B cell (primary cell): ENCODE results near the gene BCL11A. TPM values are rescaled to one million over a fixed set of nuclear protein-coding genes. Genes with fewer than 3 reads are reported as not detected.
A peak's percentile ranks its signal among the peaks of the same experiment; 100 is the strongest.

Experiments used
- ATAC-seq: fragments of 200-7000 bp; cut with Tn5 transposase; one replicate; pipeline ENCODE4 v1.10.0; 2021; ENCODE audit warnings: low read depth, mild to moderate bottlenecking, moderate number of reproducible peaks, moderate library complexity
- CTCF ChIA-PET: fragments of 350-600 bp; sonication (Branson Sonifier 250); formaldehyde crosslinking; loops from one replicate; lab custom pipeline; 2021; ENCODE audit warnings: antibody characterized with exemption, inconsistent platforms; lab: Charles Lee
- POLR2A ChIA-PET: fragments of 350-600 bp; sonication (Branson Sonifier 250); formaldehyde crosslinking; loops from one replicate; lab custom pipeline; 2021; ENCODE audit warnings: antibody characterized with exemption; lab: Charles Lee
- DNase-seq: peaks from one replicate; pipeline ENCODE4 v3.0.0; 2013
- H2AFZ ChIP-seq: 2 replicates; pipeline ENCODE4 v1.6.1; 2012; ENCODE audit warnings: mild to moderate bottlenecking, low read depth, low read length; ENCODE audit not compliant: insufficient read depth, poor library complexity, severe bottlenecking
- H3K27ac ChIP-seq, 2 donors: 1 replicate in 1 of 2; 2 replicates in 1 of 2; pipeline ENCODE4 v1.5.1; 2012 to 2013; ENCODE audit warnings: low read length in 2 of 2, mild to moderate bottlenecking in 2 of 2, moderate library complexity in 1 of 2
- H3K27me3 ChIP-seq, 4 experiments: fragments of 200-600 bp in 1 of 4; sonication (generic) in 1 of 4; replicated peaks in 1 of 4; 1 replicate in 2 of 4; 2 replicates in 2 of 4; pipeline versions ENCODE4 v1.6.1 to v1.7.0; 2013 to 2016; ENCODE audit warnings: low read length in 3 of 4, mild to moderate bottlenecking in 2 of 4, mixed read lengths in 1 of 4, moderate library complexity in 1 of 4; ENCODE audit not compliant: insufficient read depth in 4 of 4, control insufficient read depth in 3 of 4; ENCODE audit errors: control extremely low read depth in 1 of 4
- H3K36me3 ChIP-seq, 2 experiments: replicated peaks in 1 of 2; 1 replicate in 1 of 2; 2 replicates in 1 of 2; pipeline versions ENCODE4 v1.6.1 to v1.7.1; 2013; ENCODE audit warnings: low read length in 1 of 2; ENCODE audit not compliant: insufficient read depth in 2 of 2, control insufficient read depth in 1 of 2; ENCODE audit errors: control extremely low read depth in 1 of 2, extremely low read depth in 1 of 2
- H3K4me1 ChIP-seq, 2 donors: fragments of 200-600 bp in 1 of 2; sonication (generic) in 1 of 2; 1 replicate in 1 of 2; 2 replicates in 1 of 2; pipeline versions ENCODE4 v1.5.1 to v1.6.1; 2013 to 2017; ENCODE audit warnings: low read length in 2 of 2; ENCODE audit not compliant: control insufficient read depth in 2 of 2, insufficient read depth in 2 of 2
- H3K4me2 ChIP-seq: replicated peaks from 2 replicates; pipeline ENCODE3; 2012; ENCODE audit warnings: mild to moderate bottlenecking, low read depth, low read length; ENCODE audit not compliant: poor library complexity, severe bottlenecking
- H3K4me3 ChIP-seq, 5 experiments: fragments of 200-600 bp in 1 of 5; sonication (generic) in 1 of 5; 1 replicate in 3 of 5; 2 replicates in 2 of 5; pipeline versions ENCODE4 v1.5.1 to v1.7.0; 2011 to 2016; ENCODE audit warnings: low read length in 4 of 5, mild to moderate bottlenecking in 4 of 5, low read depth in 2 of 5, control low read depth in 1 of 5, moderate library complexity in 1 of 5; ENCODE audit not compliant: insufficient read depth in 1 of 5; ENCODE audit errors: control extremely low read depth in 1 of 5, extremely low read depth in 1 of 5
- H3K79me2 ChIP-seq: fragments of 200-600 bp; sonication (generic); one replicate; pipeline ENCODE4 v1.6.0; 2016; ENCODE audit warnings: low read length; ENCODE audit not compliant: control insufficient read depth, insufficient read depth
- H3K9ac ChIP-seq: fragments of 200-600 bp; sonication (generic); 2 replicates; pipeline ENCODE4 v1.6.1; 2017; ENCODE audit warnings: mild to moderate bottlenecking, low read length, moderate library complexity
- H3K9me3 ChIP-seq, 3 donors: one replicate each; pipeline versions ENCODE4 v1.6.1 to v1.7.1; 2013; ENCODE audit warnings: low read length in 2 of 3; ENCODE audit not compliant: control insufficient read depth in 2 of 3, insufficient read depth in 1 of 3; ENCODE audit errors: control extremely low read depth in 1 of 3
- H4K20me1 ChIP-seq: 2 replicates; pipeline ENCODE4 v1.6.0; 2012; ENCODE audit warnings: mild to moderate bottlenecking, low read length; ENCODE audit not compliant: insufficient read depth, control insufficient read depth, poor library complexity, severe bottlenecking
- H3K27ac Mint-ChIP-seq: one replicate; pipeline ENCODE4 v1.8.0; 2021; ENCODE audit warnings: mixed read lengths
- H3K27me3 Mint-ChIP-seq: one replicate; pipeline ENCODE4 v1.8.0; 2021; ENCODE audit warnings: mixed read lengths
- H3K4me1 Mint-ChIP-seq: one replicate; pipeline ENCODE4 v1.8.0; 2021; ENCODE audit warnings: mixed read lengths
- H3K4me3 Mint-ChIP-seq: one replicate; pipeline ENCODE4 v1.8.0; 2021; ENCODE audit warnings: mixed read lengths
- H3K9me3 Mint-ChIP-seq: one replicate; pipeline ENCODE4 v1.8.0; 2022; ENCODE audit warnings: mixed read lengths; ENCODE audit not compliant: insufficient read depth
- EZH2 ChIP-seq: IDR thresholded peaks from 2 replicates; pipeline ENCODE4 v1.6.1; 2012; ENCODE audit warnings: borderline replicate concordance, low read depth, mild to moderate bottlenecking, moderate library complexity, low read length; ENCODE audit not compliant: insufficient read depth, poor library complexity, severe bottlenecking
- whole genome bisulfite sequencing: methylation state at CpG from one replicate; pipeline ENCODE4 v1.1.5; 2013; ENCODE audit warnings: missing lambda C conversion rate; ENCODE audit not compliant: insufficient coverage; 5-methylcytosine and 5-hydroxymethylcytosine counted together
- intact Hi-C: fragments of 100-400 bp; cut with micrococcal nuclease; formaldehyde crosslinking; loops from one replicate; pipeline ENCODE4 v1.10.0; 2022
- polyA plus RNA-seq: library from polyadenylated mRNA; depleted of rRNA; stranded (reverse); fragments of >200 nt; gene quantifications from 2 replicates; pipeline ENCODE4 v1.2.3, GENCODE V29; 2012
- total RNA-seq, 2 donors: library from RNA; stranded (reverse); fragments of 120-200 nt in 1 of 2; gene quantifications; 1 replicate in 1 of 2; 2 replicates in 1 of 2; pipeline versions ENCODE4 v1.2.3 to v1.2.4, GENCODE V29; 2013 to 2022
- TF ChIP-seq, protein P1 (sequence below): fragments of 200-600 bp; IDR thresholded peaks from one replicate; pipeline ENCODE4 v1.8.0; 2022; ENCODE audit warnings: antibody characterized with exemption, mild to moderate bottlenecking

Gene BCL11A
- total and polyA plus RNA-seq, 2 donors (not counting 1 experiment from before 2014, with no cell fraction given): 81.8 to 383 TPM

DNA sequence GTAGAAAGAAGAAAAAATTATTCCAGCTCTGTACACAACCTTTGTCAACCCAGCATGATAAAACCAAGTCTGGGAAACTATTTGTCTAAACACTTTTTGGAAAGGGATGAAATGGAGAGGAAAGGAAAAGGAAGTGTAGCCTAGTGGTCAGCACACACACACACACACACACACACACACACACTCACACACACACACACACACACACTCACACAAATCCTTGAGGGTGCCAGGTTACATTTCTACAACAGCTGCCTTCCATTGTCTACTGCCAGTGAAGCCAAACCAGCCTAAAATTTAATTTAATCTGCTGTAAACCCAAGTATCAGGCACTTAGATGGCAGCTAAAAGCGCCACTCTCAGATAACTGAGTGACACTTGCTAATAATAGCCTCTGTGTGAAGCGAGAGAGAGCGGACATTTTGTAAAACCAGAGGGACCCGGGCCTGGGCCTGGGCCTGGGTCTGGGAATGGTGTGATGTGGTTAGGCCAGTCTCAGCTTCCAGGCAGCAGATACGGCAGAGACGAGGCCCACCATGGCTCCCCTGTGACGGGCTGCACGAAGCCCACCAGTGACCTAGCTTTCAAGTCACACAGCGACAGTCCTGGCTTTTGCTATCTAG, 32.4 kb downstream of the BCL11A start:
- ChIA-PET CTCF (interaction anchor here (0.7 to 2.3 kb wide), 8 partner anchors 8 to 637 kb away, joined by 3 to 14 read pairs (median 6); no protein-coding TSS in a partner anchor), POLR2A (interaction anchor here (0.5 to 1.2 kb wide), 5 partner anchors 10 to 261 kb away, joined by 3 to 6 read pairs (median 4); no protein-coding TSS in a partner anchor)
- Histone ChIP-seq H3K4me3 (no peak overlapping the region), H3K9ac (no peak overlapping the region), H3K4me1 (peaks cover 92 to 100% of the 10 kb centered on the region in 2 donors), H3K4me2 (peak overlapping the region; percentile 4), H2AFZ (no peak overlapping the region), H4K20me1 (peaks cover 94% of the 10 kb centered on the region), H3K27ac (peak overlapping the region in 1 of 2 donors; percentile 70), H3K9me3 (no peaks in the 10 kb centered on the region), H3K79me2 (peaks cover 100% of the 10 kb centered on the region), H3K27me3 (no peaks in the 10 kb centered on the region), H3K36me3 (peaks cover 5 to 85% of the 10 kb centered on the region in 2 experiments)
- TF ChIP-seq EZH2: no peak
- TF ChIP-seq, protein P1, sequence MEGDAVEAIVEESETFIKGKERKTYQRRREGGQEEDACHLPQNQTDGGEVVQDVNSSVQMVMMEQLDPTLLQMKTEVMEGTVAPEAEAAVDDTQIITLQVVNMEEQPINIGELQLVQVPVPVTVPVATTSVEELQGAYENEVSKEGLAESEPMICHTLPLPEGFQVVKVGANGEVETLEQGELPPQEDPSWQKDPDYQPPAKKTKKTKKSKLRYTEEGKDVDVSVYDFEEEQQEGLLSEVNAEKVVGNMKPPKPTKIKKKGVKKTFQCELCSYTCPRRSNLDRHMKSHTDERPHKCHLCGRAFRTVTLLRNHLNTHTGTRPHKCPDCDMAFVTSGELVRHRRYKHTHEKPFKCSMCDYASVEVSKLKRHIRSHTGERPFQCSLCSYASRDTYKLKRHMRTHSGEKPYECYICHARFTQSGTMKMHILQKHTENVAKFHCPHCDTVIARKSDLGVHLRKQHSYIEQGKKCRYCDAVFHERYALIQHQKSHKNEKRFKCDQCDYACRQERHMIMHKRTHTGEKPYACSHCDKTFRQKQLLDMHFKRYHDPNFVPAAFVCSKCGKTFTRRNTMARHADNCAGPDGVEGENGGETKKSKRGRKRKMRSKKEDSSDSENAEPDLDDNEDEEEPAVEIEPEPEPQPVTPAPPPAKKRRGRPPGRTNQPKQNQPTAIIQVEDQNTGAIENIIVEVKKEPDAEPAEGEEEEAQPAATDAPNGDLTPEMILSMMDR: no peak
- DNase-seq: no peak
- intact Hi-C loops: no loop called here
- Mint-ChIP-seq H3K4me3 (peak overlapping the region; percentile 57), H3K27ac (peak overlapping the region; percentile 86), H3K27me3 (no peaks in the 10 kb centered on the region), H3K9me3 (no peaks in the 10 kb centered on the region), H3K4me1 (peaks cover 94% of the 10 kb centered on the region)
- ATAC-seq: no peak
- 90% methylated on average over 9 of the region's 9 CpGs for WGBS
